Lower leg skin (tissue), 3 donors: ENCODE measurements around the gene OXSR1.

Experiments
- CTCF ChIP-seq, 3 donors: fragments of 450-650 bp; IDR thresholded peaks; one replicate each; pipeline ENCODE4 v1.5.1; 2016; ENCODE audit warnings: antibody characterized with exemption in 3 of 3, mild to moderate bottlenecking in 3 of 3, moderate library complexity in 2 of 3
- POLR2A ChIP-seq, 2 donors: fragments of 450-650 bp; IDR thresholded peaks; one replicate each; pipeline ENCODE4 v1.6.1; 2016 to 2017; ENCODE audit warnings: antibody characterized with exemption in 2 of 2, mild to moderate bottlenecking in 1 of 2, moderate library complexity in 1 of 2

GRCh38 chr3:38167591-38167990 is 2.3 kb downstream of the OXSR1 start:
- TF ChIP-seq CTCF (IDR thresholded peaks at IDR 0.05): no peak
- TF ChIP-seq POLR2A (IDR thresholded peaks at IDR 0.05): no peak
